Ishikawa (cell line): ENCODE results near the gene SOBP.

Source experiments
- CEBPB ChIP-seq: IDR thresholded peaks from 2 replicates; pipeline ENCODE4 v1.6.1; 2012
- CREB1 ChIP-seq: IDR thresholded peaks from 2 replicates; pipeline ENCODE4 v1.6.1; 2012; ENCODE audit warnings: low read depth
- EGR1 ChIP-seq: IDR thresholded peaks from 2 replicates; pipeline ENCODE4 v1.6.1; 2012
- EP300 ChIP-seq: IDR thresholded peaks from 2 replicates; pipeline ENCODE4 v1.6.1; 2012; ENCODE audit warnings: borderline replicate concordance
- FOXM1 ChIP-seq: IDR thresholded peaks from 2 replicates; pipeline ENCODE4 v1.6.1; 2012; ENCODE audit warnings: low read depth, borderline replicate concordance
- MAX ChIP-seq: IDR thresholded peaks from 2 replicates; pipeline ENCODE4 v1.6.1; 2012
- NFIC ChIP-seq: IDR thresholded peaks from 2 replicates; pipeline ENCODE4 v1.6.1; 2012
- RAD21 ChIP-seq: IDR thresholded peaks from 2 replicates; pipeline ENCODE4 v1.6.1; 2012; ENCODE audit warnings: low read depth
- REST ChIP-seq: IDR thresholded peaks from 2 replicates; pipeline ENCODE4 v1.6.1; 2012; ENCODE audit warnings: low read depth, mild to moderate bottlenecking
- TAF1 ChIP-seq: IDR thresholded peaks from 2 replicates; pipeline ENCODE4 v1.6.1; 2012; ENCODE audit warnings: low read depth, mild to moderate bottlenecking
- TCF12 ChIP-seq: IDR thresholded peaks from 2 replicates; pipeline ENCODE4 v1.6.1; 2012; ENCODE audit warnings: low read depth
- TEAD4 ChIP-seq: IDR thresholded peaks from 2 replicates; pipeline ENCODE4 v1.6.1; 2012
- USF1 ChIP-seq: IDR thresholded peaks from 2 replicates; pipeline ENCODE4 v1.6.1; 2012
- YY1 ChIP-seq: IDR thresholded peaks from 2 replicates; pipeline ENCODE4 v1.6.1; 2012; ENCODE audit warnings: low read depth
- ZBTB7A ChIP-seq: IDR thresholded peaks from 2 replicates; pipeline ENCODE4 v1.6.1; 2012; ENCODE audit warnings: low read depth

Gene SOBP

DNA sequence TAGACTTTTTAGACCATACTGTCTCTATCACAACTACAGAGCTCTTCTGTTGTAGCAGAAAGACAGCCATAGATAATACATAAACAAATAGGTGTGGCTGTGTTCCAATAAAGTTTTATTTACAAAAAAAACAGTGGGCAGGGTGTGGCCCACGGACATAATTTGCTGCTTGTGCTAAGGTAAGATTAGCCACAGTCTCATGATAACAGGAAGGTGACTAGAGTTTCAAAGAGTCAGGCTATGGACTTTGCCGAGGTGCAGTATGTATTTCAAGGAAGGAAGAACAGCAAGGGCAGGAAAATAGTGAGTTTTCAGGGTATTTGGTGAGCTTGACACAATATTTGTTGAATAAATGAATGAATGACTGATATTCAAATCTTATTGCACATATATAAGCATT is 20.2 kb downstream of the SOBP start:
- TF ChIP-seq RAD21 (no peak), NFIC (no peak), CEBPB (no peak), TCF12 (no peak), REST (no peak), EP300 (no peak), USF1 (no peak), CREB1 (no peak), TEAD4 (no peak)

DNA sequence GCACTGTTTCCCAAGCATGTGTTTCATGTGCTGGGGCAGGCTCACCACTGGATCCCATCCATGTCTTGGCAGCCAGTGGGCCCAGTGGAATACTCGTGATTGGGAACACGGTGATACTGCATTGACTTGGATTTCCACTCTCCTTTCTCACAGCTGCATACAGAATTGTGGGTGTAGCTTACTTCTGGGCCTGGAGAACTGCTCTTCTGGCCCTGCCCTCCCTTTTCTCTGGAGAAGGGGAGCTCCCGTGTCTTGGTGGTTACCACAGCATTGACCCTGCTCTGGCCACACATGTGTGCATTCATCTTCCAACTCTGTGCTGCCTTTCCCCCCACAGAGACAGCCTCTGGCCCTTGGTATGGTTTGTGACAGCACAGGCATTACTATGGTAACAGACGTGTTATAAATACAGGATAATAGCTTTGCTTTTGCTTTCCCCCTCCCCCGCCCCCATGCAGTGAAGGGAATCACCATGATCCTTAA is 21.6 kb downstream of the SOBP start:
- no peak for TF ChIP-seq REST
- TF ChIP-seq MAX = no peak
- TF ChIP-seq CEBPB = no peak
- no peak for TF ChIP-seq TCF12
- TF ChIP-seq USF1 = no peak
- TF ChIP-seq NFIC = no peak
- TF ChIP-seq YY1 = no peak
- no peak for TF ChIP-seq CREB1
- TF ChIP-seq TAF1 = no peak
- no peak for TF ChIP-seq ZBTB7A
- TF ChIP-seq EP300 = no peak
- TF ChIP-seq FOXM1 = no peak
- TF ChIP-seq TEAD4 = no peak
- no peak for TF ChIP-seq RAD21
- no peak for TF ChIP-seq EGR1

GRCh38 chr6:107513214-107513613 is 23.3 kb downstream of the SOBP start:
- TF ChIP-seq ZBTB7A (no peak), REST (no peak), NFIC (no peak), TCF12 (no peak), MAX (no peak), YY1 (no peak), TAF1 (no peak), FOXM1 (no peak), USF1 (no peak), CREB1 (no peak), EGR1 (no peak), RAD21 (no peak)

GRCh38 chr6:107515955-107516354 is 26.0 kb downstream of the SOBP start:
- TF ChIP-seq USF1 (no peak), ZBTB7A (no peak), TEAD4 (no peak), EP300 (no peak), CREB1 (no peak), TAF1 (no peak), EGR1 (no peak), NFIC (no peak), TCF12 (no peak), YY1 (no peak), FOXM1 (no peak), MAX (no peak), CEBPB (no peak), REST (no peak), RAD21 (no peak)
